AG20443 (cell line): ENCODE data around the gene PAK6.

Experiments
- DNase-seq: peaks from one replicate; pipeline ENCODE4 v3.0.0; 2012; ENCODE audit warnings: low spot score, mixed read lengths

PAK6 gene

GRCh38 chr15:40293905-40294895 lies 55.3 kb downstream of the PAK6 start:
- DNase-seq: no peak

- no peak for DNase-seq
These were observed 56.4 kb downstream of the PAK6 start for GRCh38 chr15:40295297-40295696.

- no peak for DNase-seq
These were observed 57.2 kb downstream of the PAK6 start for GRCh38 chr15:40295877-40296560.

- no peak for DNase-seq
These were observed 57.8 kb downstream of the PAK6 start for GRCh38 chr15:40296561-40297230.

- no peak for DNase-seq
These were observed 58.5 kb downstream of the PAK6 start for GRCh38 chr15:40297356-40297755.

- DNase-seq: no peak
These were observed 59.5 kb downstream of the PAK6 start for GRCh38 chr15:40298216-40298935.

- DNase-seq: no peak
These were observed 61.5 kb downstream of the PAK6 start for GRCh38 chr15:40300367-40300766.

GRCh38 chr15:40300771-40301170 lies 61.9 kb downstream of the PAK6 start:
- DNase-seq: no peak

GRCh38 chr15:40301467-40302179 lies 62.8 kb downstream of the PAK6 start:
- no peak for DNase-seq

GRCh38 chr15:40302288-40302886 lies 63.5 kb downstream of the PAK6 start:
- no peak for DNase-seq

- DNase-seq: no peak
These were observed 64.1 kb downstream of the PAK6 start for GRCh38 chr15:40302981-40303380.

GRCh38 chr15:40303576-40303975 lies 64.7 kb downstream of the PAK6 start:
- DNase-seq: no peak

GRCh38 chr15:40305281-40305680 lies 66.4 kb downstream of the PAK6 start:
- DNase-seq: no peak

GRCh38 chr15:40306371-40306770 lies 67.5 kb downstream of the PAK6 start:
- no peak for DNase-seq

GRCh38 chr15:40306908-40307307 lies 68.0 kb downstream of the PAK6 start:
- DNase-seq: no peak

- DNase-seq: no peak
These were observed 68.8 kb downstream of the PAK6 start, which contains the start of gene PLCB2 for GRCh38 chr15:40307421-40308211. Gene PLCB2, minus strand, starts transcription at chr15:40307935. Its CDS starts 263 bp downstream, at chr15:40307672.

GRCh38 chr15:40309344-40309862 lies 70.5 kb downstream of the PAK6 start:
- no peak for DNase-seq

- DNase-seq: peak; percentile 69
These were observed 71.4 kb downstream of the PAK6 start for GRCh38 chr15:40310001-40310959.
